ENCODE measurements around the gene REEP1. TPM values are rescaled to one million over a fixed set of nuclear protein-coding genes. Genes with fewer than 3 reads are reported as not detected.

Gene REEP1
- total RNA-seq, 1 donor from 2014 or later: 167 TPM

DNA sequence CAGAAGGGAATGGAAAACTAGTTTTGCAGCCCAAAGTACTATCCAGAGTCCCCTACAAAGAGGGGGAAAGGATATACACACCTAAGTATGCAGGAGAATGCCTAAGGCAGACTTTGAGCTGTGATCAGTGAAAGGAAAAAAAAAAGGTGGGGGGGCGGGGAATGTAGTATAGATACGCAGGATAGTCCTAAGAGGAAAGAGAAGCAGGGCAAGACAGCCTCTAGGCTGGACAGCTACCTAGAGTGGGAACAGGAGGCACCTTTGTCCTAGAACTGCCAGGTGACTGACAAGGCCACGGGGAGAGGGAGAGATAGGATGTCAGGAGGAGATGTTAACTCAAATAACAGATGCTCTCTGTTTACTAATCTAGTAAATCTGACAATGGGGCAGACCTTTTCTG lies 6.0 kb downstream of the REEP1 start:
- peaks cover 16% of the 10 kb centered on the region for H3K36me3 Mint-ChIP-seq (ENCODE audit: unreplicated experiment)
- H3K27me3 Mint-ChIP-seq (ENCODE audit: unreplicated experiment): peaks cover 12% of the 10 kb centered on the region
- H3K9me3 Mint-ChIP-seq (ENCODE audit: unreplicated experiment): peaks cover 14% of the 10 kb centered on the region
- H3K4me3 Mint-ChIP-seq (ENCODE audit: unreplicated experiment): peak overlapping the region; percentile 61
- no peak for DNase-seq
- TF ChIP-seq, protein P1, sequence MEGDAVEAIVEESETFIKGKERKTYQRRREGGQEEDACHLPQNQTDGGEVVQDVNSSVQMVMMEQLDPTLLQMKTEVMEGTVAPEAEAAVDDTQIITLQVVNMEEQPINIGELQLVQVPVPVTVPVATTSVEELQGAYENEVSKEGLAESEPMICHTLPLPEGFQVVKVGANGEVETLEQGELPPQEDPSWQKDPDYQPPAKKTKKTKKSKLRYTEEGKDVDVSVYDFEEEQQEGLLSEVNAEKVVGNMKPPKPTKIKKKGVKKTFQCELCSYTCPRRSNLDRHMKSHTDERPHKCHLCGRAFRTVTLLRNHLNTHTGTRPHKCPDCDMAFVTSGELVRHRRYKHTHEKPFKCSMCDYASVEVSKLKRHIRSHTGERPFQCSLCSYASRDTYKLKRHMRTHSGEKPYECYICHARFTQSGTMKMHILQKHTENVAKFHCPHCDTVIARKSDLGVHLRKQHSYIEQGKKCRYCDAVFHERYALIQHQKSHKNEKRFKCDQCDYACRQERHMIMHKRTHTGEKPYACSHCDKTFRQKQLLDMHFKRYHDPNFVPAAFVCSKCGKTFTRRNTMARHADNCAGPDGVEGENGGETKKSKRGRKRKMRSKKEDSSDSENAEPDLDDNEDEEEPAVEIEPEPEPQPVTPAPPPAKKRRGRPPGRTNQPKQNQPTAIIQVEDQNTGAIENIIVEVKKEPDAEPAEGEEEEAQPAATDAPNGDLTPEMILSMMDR (IDR thresholded peaks at IDR 0.05; ENCODE audit: partially characterized antibody, unreplicated experiment): no peak
- peaks cover 33% of the 10 kb centered on the region for H3K4me1 Mint-ChIP-seq (ENCODE audit: low read depth, unreplicated experiment)
- H3K27ac Mint-ChIP-seq (ENCODE audit: unreplicated experiment): no peak overlapping the region

DNA sequence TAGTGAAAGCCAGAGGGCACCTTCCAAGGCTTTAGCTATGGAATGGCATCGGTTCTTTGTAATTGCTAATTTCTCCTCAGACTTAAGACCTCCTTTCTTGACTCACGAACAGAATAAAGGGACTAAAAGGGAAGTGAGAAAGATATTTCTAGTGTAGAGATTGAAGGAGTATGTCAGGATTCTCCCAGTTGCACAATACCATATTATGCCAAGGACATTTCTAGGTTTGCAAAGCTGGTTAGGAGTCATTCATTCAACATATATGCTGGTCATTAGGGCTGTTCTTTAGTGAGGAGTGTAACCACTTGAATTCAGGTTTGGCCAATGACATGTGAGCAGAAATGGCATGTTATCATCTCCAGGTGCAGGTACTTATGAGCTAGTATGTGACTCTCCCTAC lies 7.4 kb downstream of the REEP1 start:
- no peak for DNase-seq
- Mint-ChIP-seq H3K27ac (ENCODE audit: unreplicated experiment) (no peak overlapping the region), H3K27me3 (ENCODE audit: unreplicated experiment) (peaks cover 8% of the 10 kb centered on the region), H3K9me3 (ENCODE audit: unreplicated experiment) (peaks cover 8% of the 10 kb centered on the region), H3K36me3 (ENCODE audit: unreplicated experiment) (peaks cover 20% of the 10 kb centered on the region), H3K4me1 (ENCODE audit: low read depth, unreplicated experiment) (peaks cover 27% of the 10 kb centered on the region), H3K4me3 (ENCODE audit: unreplicated experiment) (no peak overlapping the region)
- TF ChIP-seq, protein P1 (IDR thresholded peaks at IDR 0.05; ENCODE audit: partially characterized antibody, unreplicated experiment): no peak

DNA sequence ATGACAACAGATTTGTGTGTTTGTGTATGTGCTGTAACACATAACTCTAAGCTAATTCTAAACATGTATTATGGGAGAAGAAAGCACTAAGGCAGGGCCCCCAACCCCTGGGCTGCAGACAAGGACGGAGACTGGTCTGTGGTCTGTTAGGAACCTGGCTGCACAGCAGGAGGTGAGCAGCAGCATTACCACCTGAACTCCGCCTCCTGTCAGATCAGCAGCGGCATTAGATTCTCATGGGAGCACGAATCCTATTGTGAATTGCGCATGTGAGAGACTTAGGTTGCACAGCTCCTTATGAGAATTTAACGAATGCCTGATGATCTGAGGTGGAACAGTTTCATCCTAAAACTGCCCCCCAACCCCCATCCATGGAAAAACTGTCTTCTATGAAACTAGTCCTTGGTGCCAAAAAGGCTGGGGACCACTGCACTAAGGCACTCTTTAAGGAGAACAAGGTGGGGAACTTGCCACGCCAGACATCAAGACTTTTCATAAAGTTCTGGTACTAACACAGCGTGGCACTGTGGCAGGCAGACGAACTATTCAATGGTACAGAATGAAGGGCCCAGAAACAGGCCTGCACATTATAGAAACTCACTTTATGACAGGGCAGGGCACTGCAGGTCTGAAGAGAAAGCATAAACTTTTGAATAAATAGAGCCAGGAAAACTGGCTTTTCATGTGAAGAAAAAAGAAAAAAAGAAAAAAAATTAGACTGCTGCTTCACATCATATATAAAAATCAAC lies 14.0 kb downstream of the REEP1 start:
- Mint-ChIP-seq H3K27me3 (ENCODE audit: unreplicated experiment) (no peaks in the 10 kb centered on the region), H3K27ac (ENCODE audit: unreplicated experiment) (no peak overlapping the region), H3K4me3 (ENCODE audit: unreplicated experiment) (no peak overlapping the region), H3K4me1 (ENCODE audit: low read depth, unreplicated experiment) (peaks cover 25% of the 10 kb centered on the region), H3K9me3 (ENCODE audit: unreplicated experiment) (peaks cover 4% of the 10 kb centered on the region), H3K36me3 (ENCODE audit: unreplicated experiment) (peaks cover 10% of the 10 kb centered on the region)
- DNase-seq: no peak
- TF ChIP-seq, protein P1 (IDR thresholded peaks at IDR 0.05; ENCODE audit: partially characterized antibody, unreplicated experiment): no peak

DNA sequence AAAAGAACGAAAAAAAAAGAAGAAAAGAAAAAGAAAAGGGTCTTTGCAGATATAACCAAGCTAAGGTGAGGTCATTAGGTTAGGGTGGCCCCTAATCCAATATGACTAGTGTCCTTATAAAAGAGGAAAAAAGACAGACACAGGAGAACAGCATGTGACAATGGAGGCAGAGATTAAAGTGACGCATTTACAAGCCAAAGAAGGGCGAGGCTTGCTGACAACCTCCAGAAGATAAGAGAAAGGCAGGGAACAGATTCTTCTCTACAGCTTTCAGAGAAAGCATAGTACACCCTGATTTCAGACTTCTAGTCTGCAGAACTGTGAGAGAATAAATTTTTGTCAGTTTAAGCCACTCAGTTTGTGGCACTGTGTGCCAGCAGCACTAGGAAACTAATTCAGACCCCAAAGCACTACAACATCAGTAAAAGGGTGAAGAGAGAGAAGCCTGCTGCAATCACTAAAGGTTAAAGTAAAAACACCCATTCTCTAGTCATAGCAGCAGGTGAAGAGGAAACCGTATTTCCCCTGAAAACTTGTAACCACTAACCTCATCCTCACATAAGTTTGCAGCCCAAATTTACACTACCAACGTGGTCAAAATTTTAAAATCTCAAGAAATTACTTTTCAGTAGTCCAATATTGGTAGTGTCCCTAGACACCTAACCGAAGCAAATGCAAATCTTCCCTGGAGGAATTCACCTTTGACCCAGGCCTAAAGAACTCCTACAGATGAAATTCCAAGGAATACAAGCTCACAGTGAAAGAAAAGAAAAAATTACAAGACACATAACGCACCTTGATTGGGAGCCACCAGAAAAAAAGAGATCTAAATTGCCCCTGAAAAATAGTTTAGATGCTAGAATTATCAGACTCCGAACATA lies 17.5 kb downstream of the REEP1 start:
- Mint-ChIP-seq H3K27me3 (ENCODE audit: unreplicated experiment) (no peaks in the 10 kb centered on the region), H3K9me3 (ENCODE audit: unreplicated experiment) (no peaks in the 10 kb centered on the region), H3K27ac (ENCODE audit: unreplicated experiment) (no peak overlapping the region), H3K36me3 (ENCODE audit: unreplicated experiment) (no peaks in the 10 kb centered on the region), H3K4me3 (ENCODE audit: unreplicated experiment) (no peak overlapping the region), H3K4me1 (ENCODE audit: low read depth, unreplicated experiment) (peaks cover 24% of the 10 kb centered on the region)
- DNase-seq: no peak
- TF ChIP-seq, protein P1 (IDR thresholded peaks at IDR 0.05; ENCODE audit: partially characterized antibody, unreplicated experiment): no peak

DNA sequence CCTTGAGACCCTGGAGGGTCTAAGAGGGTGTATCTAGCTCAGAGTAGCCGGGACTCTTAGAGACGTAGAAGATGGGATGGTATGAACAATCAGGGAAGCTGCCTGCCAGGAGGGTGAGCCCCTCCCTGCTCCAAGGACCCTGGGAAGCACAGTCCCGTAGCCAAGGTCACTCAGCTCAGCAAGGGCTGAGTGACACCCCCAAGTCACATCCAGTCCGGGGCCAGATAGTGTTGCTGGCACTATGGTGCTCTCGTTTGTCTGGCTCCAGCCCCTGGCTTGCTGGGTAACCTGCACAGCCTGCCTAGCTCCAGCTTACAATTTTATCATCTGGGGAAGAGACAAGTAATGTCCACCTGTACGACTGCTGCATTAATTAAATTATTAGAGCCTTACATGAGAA lies 22.3 kb downstream of the REEP1 start:
- H3K4me3 Mint-ChIP-seq (ENCODE audit: unreplicated experiment): no peak overlapping the region
- H3K36me3 Mint-ChIP-seq (ENCODE audit: unreplicated experiment): no peaks in the 10 kb centered on the region

More for the DNA sequence above, 22.3 kb downstream of the REEP1 start:
- H3K9me3 Mint-ChIP-seq (ENCODE audit: unreplicated experiment): peaks cover 2% of the 10 kb centered on the region
- no peaks in the 10 kb centered on the region for H3K27me3 Mint-ChIP-seq (ENCODE audit: unreplicated experiment)
- no peak overlapping the region for H3K27ac Mint-ChIP-seq (ENCODE audit: unreplicated experiment)
- DNase-seq: no peak
- TF ChIP-seq, protein P1 (IDR thresholded peaks at IDR 0.05; ENCODE audit: partially characterized antibody, unreplicated experiment): no peak
- H3K4me1 Mint-ChIP-seq (ENCODE audit: low read depth, unreplicated experiment): peaks cover 19% of the 10 kb centered on the region
